Measurements from ENCODE around the gene DEPDC5.

Gene DEPDC5

GRCh38 chr22:31925056-31925455, 171.2 kb downstream of the DEPDC5 start:
- no peak for DNase-seq (ENCODE audit: low read depth)

GRCh38 chr22:31926024-31926423, 172.2 kb downstream of the DEPDC5 start:
- no peak for DNase-seq (ENCODE audit: low read depth)

- no peak for DNase-seq (ENCODE audit: low read depth)
These were observed 173.2 kb downstream of the DEPDC5 start for GRCh38 chr22:31926969-31927368.

GRCh38 chr22:31927562-31927961, 173.7 kb downstream of the DEPDC5 start:
- DNase-seq (ENCODE audit: low read depth) = no peak

GRCh38 chr22:31929167-31929930, 175.5 kb downstream of the DEPDC5 start:
- DNase-seq (ENCODE audit: low read depth) = no peak

- no peak for DNase-seq (ENCODE audit: low read depth)
These were observed 179.0 kb downstream of the DEPDC5 start for GRCh38 chr22:31932863-31933262.

GRCh38 chr22:31933406-31933805, 179.6 kb downstream of the DEPDC5 start:
- DNase-seq (ENCODE audit: low read depth) = no peak

- DNase-seq (ENCODE audit: low read depth) = no peak
These were observed 180.1 kb downstream of the DEPDC5 start for GRCh38 chr22:31933816-31934482.

- DNase-seq (ENCODE audit: low read depth) = no peak
These were observed 182.3 kb downstream of the DEPDC5 start for GRCh38 chr22:31935961-31936635.

GRCh38 chr22:31937341-31937740, 183.5 kb downstream of the DEPDC5 start:
- no peak for DNase-seq (ENCODE audit: low read depth)

- DNase-seq (ENCODE audit: low read depth) = no peak
These were observed 184.5 kb downstream of the DEPDC5 start for GRCh38 chr22:31938296-31938695.

GRCh38 chr22:31940506-31940905, 186.7 kb downstream of the DEPDC5 start:
- DNase-seq (ENCODE audit: low read depth) = no peak

- no peak for DNase-seq (ENCODE audit: low read depth)
These were observed 188.3 kb downstream of the DEPDC5 start for GRCh38 chr22:31942091-31942490.

- DNase-seq (ENCODE audit: low read depth) = no peak
These were observed 189.6 kb downstream of the DEPDC5 start for GRCh38 chr22:31943206-31943977.

- DNase-seq (ENCODE audit: low read depth) = peak; percentile 71
These were observed 190.3 kb downstream of the DEPDC5 start, which contains the start of gene YWHAH for GRCh38 chr22:31943978-31944699. Gene YWHAH (plus strand): TSS chr22:31944535. CDS start chr22:31944734, 199 bp downstream.

- DNase-seq (ENCODE audit: low read depth) = no peak
These were observed 191.1 kb downstream of the DEPDC5 start for GRCh38 chr22:31944700-31945442.

GRCh38 chr22:31945443-31945855, 191.6 kb downstream of the DEPDC5 start:
- DNase-seq (ENCODE audit: low read depth) = no peak

GRCh38 chr22:31945971-31946680, 192.3 kb downstream of the DEPDC5 start:
- DNase-seq (ENCODE audit: low read depth) = no peak

- DNase-seq (ENCODE audit: low read depth) = no peak
These were observed 193.5 kb downstream of the DEPDC5 start for GRCh38 chr22:31947296-31947695.

GRCh38 chr22:31948002-31948401, 194.2 kb downstream of the DEPDC5 start:
- DNase-seq (ENCODE audit: low read depth) = no peak
